B cell (primary cell): ENCODE results near the gene CBX7.

Experiments
- EZH2 ChIP-seq: IDR thresholded peaks from 2 replicates; pipeline ENCODE4 v1.6.1; 2012; ENCODE audit warnings: borderline replicate concordance, low read depth, mild to moderate bottlenecking, moderate library complexity, low read length; ENCODE audit not compliant: insufficient read depth, poor library complexity, severe bottlenecking
- TF ChIP-seq, protein P1 (sequence below): fragments of 200-600 bp; IDR thresholded peaks from one replicate; pipeline ENCODE4 v1.8.0; 2022; ENCODE audit warnings: antibody characterized with exemption, mild to moderate bottlenecking

DNA sequence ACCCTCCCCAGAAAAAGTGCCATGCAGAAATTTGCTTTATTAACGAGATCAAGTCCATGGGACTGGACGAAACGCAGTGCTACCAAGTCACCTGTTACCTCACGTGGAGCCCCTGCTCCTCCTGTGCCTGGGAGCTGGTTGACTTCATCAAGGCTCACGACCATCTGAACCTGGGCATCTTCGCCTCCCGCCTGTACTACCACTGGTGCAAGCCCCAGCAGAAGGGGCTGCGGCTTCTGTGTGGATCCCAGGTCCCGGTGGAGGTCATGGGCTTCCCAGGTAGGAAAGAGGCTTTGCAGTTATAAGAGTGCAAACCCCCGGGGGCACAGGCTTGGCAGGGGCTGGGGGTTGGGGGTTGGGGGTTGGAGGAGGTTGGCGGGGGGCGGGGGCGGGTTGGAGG is 51.3 kb downstream of the CBX7 start:
- no peak for TF ChIP-seq EZH2
- TF ChIP-seq, protein P1, sequence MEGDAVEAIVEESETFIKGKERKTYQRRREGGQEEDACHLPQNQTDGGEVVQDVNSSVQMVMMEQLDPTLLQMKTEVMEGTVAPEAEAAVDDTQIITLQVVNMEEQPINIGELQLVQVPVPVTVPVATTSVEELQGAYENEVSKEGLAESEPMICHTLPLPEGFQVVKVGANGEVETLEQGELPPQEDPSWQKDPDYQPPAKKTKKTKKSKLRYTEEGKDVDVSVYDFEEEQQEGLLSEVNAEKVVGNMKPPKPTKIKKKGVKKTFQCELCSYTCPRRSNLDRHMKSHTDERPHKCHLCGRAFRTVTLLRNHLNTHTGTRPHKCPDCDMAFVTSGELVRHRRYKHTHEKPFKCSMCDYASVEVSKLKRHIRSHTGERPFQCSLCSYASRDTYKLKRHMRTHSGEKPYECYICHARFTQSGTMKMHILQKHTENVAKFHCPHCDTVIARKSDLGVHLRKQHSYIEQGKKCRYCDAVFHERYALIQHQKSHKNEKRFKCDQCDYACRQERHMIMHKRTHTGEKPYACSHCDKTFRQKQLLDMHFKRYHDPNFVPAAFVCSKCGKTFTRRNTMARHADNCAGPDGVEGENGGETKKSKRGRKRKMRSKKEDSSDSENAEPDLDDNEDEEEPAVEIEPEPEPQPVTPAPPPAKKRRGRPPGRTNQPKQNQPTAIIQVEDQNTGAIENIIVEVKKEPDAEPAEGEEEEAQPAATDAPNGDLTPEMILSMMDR: no peak
